ENCODE measurements around the gene ACSM2B.

GRCh38 chr16:20515688-20516090, 60.5 kb downstream of the ACSM2B start:
- TF ChIP-seq CTCF (IDR thresholded peaks at IDR 0.05; ENCODE audit: extremely low read depth in 1 of 2, insufficient read depth in 1 of 2, low read depth in 1 of 2, low read length in 2 of 2) (no peak), MYC (IDR thresholded peaks at IDR 0.05; ENCODE audit: low read depth, low read length) (no peak), POLR2AphosphoS5 (IDR thresholded peaks at IDR 0.05; ENCODE audit: insufficient read depth, low read depth, low read length) (no peak), FOS (IDR thresholded peaks at IDR 0.05; ENCODE audit: borderline replicate concordance, insufficient read depth, low read length) (no peak), POLR2A (IDR thresholded peaks at IDR 0.05; ENCODE audit: low read depth, low read length) (no peak)
- TF ChIP-seq, protein P1, sequence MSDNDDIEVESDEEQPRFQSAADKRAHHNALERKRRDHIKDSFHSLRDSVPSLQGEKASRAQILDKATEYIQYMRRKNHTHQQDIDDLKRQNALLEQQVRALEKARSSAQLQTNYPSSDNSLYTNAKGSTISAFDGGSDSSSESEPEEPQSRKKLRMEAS (IDR thresholded peaks at IDR 0.05; ENCODE audit: insufficient read depth, insufficient read length) = no peak
